Measurements from ENCODE around the gene TPK1. TPM values are rescaled to one million over a fixed set of nuclear protein-coding genes. Genes with fewer than 3 reads are reported as not detected.

The TPK1 gene
- total RNA-seq, 4 donors from 2014 or later, result 2.5 to 22.7 (median 18.7) TPM

DNA sequence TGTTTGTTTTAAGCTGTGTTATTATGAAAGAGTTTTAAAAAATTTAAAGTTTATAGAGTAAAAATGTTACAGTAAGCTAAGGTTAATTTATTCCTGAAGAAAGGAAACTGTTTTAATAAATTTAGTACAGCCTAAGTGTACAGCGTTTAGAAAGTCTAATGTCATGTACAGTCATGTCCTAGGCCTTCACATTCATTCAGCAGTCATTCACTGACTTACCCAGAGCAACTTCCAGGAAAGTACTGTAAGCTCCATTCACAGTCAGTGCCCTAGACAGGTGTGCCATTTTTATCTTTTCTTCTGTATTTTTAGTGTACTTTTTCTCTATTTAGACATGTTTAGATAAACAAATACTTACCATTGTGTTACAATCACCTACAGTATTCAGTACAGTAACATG, 126.8 kb downstream of the TPK1 start:
- no peaks in the 10 kb centered on the region for H3K27me3 ChIP-seq
- H3K27ac ChIP-seq, result no peak overlapping the region
- TF ChIP-seq POLR2A (IDR thresholded peaks at IDR 0.05), result no peak
- TF ChIP-seq, protein P1, sequence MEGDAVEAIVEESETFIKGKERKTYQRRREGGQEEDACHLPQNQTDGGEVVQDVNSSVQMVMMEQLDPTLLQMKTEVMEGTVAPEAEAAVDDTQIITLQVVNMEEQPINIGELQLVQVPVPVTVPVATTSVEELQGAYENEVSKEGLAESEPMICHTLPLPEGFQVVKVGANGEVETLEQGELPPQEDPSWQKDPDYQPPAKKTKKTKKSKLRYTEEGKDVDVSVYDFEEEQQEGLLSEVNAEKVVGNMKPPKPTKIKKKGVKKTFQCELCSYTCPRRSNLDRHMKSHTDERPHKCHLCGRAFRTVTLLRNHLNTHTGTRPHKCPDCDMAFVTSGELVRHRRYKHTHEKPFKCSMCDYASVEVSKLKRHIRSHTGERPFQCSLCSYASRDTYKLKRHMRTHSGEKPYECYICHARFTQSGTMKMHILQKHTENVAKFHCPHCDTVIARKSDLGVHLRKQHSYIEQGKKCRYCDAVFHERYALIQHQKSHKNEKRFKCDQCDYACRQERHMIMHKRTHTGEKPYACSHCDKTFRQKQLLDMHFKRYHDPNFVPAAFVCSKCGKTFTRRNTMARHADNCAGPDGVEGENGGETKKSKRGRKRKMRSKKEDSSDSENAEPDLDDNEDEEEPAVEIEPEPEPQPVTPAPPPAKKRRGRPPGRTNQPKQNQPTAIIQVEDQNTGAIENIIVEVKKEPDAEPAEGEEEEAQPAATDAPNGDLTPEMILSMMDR (IDR thresholded peaks at IDR 0.05), result no peak
- H3K4me3 ChIP-seq, result no peak overlapping the region
- DNase-seq, result no peak
- H3K36me3 ChIP-seq, result no peaks in the 10 kb centered on the region
- H3K4me1 ChIP-seq, result no peaks in the 10 kb centered on the region
- no peaks in the 10 kb centered on the region for H3K9me3 ChIP-seq

DNA sequence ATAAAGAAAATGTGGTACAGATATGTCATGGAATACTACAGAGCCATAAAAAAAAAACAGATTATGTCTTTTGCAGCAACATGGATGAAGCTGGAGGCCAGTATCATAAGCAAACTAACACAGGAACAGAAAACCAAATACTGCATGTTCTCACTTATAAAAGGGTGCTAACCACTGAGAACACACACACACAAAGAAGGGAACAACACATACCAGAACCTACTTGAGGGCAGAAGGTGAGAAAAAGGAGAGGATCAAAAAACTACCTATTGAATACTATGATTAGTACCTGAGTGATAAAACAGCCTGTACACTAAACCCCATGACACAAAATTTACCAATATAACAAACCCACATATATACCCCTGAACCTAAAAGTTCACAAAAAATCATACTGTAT, 144.6 kb downstream of the TPK1 start:
- Histone ChIP-seq H3K36me3 (no peaks in the 10 kb centered on the region), H3K27me3 (no peaks in the 10 kb centered on the region), H3K4me3 (no peak overlapping the region), H3K4me1 (no peaks in the 10 kb centered on the region), H3K27ac (no peak overlapping the region), H3K9me3 (no peaks in the 10 kb centered on the region)
- DNase-seq, result no peak
- TF ChIP-seq, protein P1 (IDR thresholded peaks at IDR 0.05), result no peak
- no peak for TF ChIP-seq POLR2A (IDR thresholded peaks at IDR 0.05)

GRCh38 chr7:144682581-144683280, 153.1 kb downstream of the TPK1 start:
- no peak overlapping the region for H3K4me3 ChIP-seq
- H3K27ac ChIP-seq, result no peak overlapping the region
- H3K36me3 ChIP-seq, result no peaks in the 10 kb centered on the region
- no peak for DNase-seq
- no peak for TF ChIP-seq POLR2A (IDR thresholded peaks at IDR 0.05)
- TF ChIP-seq, protein P1 (IDR thresholded peaks at IDR 0.05), result no peak
- H3K9me3 ChIP-seq, result no peaks in the 10 kb centered on the region
- H3K27me3 ChIP-seq, result no peaks in the 10 kb centered on the region
- H3K4me1 ChIP-seq, result no peaks in the 10 kb centered on the region

DNA sequence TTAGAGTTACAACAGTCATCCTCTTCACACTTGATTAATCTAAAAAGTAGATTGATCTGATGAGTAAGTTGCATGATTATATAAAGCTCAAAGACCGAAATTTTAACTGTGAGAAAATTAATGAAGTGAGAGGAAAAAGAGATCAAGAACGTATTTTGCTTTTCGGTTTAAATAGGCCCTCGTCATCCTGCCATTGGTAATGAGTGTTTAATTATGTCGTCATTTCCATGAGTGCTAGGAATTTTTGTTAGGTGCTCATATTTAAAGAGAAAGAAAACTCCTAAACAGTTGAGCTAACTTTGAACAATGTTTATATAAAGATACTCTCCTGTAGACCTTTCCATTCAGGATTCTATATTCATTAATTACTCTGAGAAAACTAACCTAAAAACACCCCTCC, 159.4 kb downstream of the TPK1 start:
- H3K36me3 ChIP-seq, result no peaks in the 10 kb centered on the region
- TF ChIP-seq, protein P1 (IDR thresholded peaks at IDR 0.05), result no peak
- no peak for TF ChIP-seq POLR2A (IDR thresholded peaks at IDR 0.05)
- H3K27ac ChIP-seq, result no peak overlapping the region
- no peaks in the 10 kb centered on the region for H3K27me3 ChIP-seq
- no peak for DNase-seq
- H3K9me3 ChIP-seq, result no peaks in the 10 kb centered on the region
- no peaks in the 10 kb centered on the region for H3K4me1 ChIP-seq
- no peak overlapping the region for H3K4me3 ChIP-seq

DNA sequence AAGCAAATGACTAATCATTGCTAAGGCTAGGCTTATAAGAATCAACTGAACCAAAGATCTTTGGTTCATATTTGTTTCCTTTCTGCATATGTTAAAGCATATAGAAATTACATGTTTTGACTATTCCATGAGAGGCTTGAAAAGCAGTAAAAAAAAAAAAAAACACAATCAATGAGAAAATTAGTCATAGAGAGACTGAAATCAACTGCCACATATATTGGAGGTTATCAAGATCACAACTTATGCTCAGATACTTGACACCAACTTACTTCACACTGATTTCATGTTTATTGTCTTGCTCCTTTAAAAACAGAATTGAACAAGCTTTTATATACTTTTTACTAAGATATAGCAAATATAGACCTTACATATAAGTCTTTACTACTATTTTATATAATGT, 161.3 kb downstream of the TPK1 start:
- Histone ChIP-seq H3K4me1 (no peaks in the 10 kb centered on the region), H3K9me3 (no peaks in the 10 kb centered on the region), H3K27me3 (no peaks in the 10 kb centered on the region), H3K27ac (no peak overlapping the region), H3K4me3 (no peak overlapping the region), H3K36me3 (no peaks in the 10 kb centered on the region)
- no peak for DNase-seq
- no peak for TF ChIP-seq POLR2A (IDR thresholded peaks at IDR 0.05)
- TF ChIP-seq, protein P1 (IDR thresholded peaks at IDR 0.05), result no peak

GRCh38 chr7:144672869-144673268, 163.0 kb downstream of the TPK1 start:
- no peaks in the 10 kb centered on the region for H3K4me1 ChIP-seq
- no peak overlapping the region for H3K4me3 ChIP-seq
- no peaks in the 10 kb centered on the region for H3K36me3 ChIP-seq
- H3K9me3 ChIP-seq, result no peaks in the 10 kb centered on the region
- no peak overlapping the region for H3K27ac ChIP-seq
- no peak for DNase-seq
- TF ChIP-seq, protein P1 (IDR thresholded peaks at IDR 0.05), result no peak
- TF ChIP-seq POLR2A (IDR thresholded peaks at IDR 0.05), result no peak
- H3K27me3 ChIP-seq, result no peaks in the 10 kb centered on the region

Measured in Peyer's patch (tissue), 4 donors.